Fibroblast of skin of right quadriceps (primary cell): Measurements from ENCODE around the gene SLX4.

Experiments used
- DNase-seq: peaks from one replicate; pipeline ENCODE4 v3.0.0-alpha.2; 2013

Gene SLX4

DNA sequence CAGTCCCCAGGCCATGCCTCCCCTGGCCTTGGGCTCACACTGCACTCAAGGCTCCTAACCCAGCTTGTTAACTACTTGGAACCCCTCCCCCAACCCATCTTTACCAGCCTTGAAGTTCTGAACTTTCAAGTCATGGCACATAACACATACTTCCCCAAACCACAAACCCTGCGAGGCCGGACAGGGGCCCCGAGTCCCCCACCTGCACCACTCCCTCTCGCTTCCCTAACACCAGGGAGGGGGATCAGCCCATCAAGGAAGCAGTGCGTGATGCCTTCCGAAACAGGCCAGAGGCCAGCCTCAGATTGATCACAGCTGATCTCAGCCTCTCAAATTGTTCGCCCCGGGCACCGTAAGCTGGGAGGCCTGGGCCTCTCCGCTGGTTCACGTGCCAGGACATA is 31.2 kb downstream of the SLX4 start:
- peak; percentile 22 for DNase-seq

DNA sequence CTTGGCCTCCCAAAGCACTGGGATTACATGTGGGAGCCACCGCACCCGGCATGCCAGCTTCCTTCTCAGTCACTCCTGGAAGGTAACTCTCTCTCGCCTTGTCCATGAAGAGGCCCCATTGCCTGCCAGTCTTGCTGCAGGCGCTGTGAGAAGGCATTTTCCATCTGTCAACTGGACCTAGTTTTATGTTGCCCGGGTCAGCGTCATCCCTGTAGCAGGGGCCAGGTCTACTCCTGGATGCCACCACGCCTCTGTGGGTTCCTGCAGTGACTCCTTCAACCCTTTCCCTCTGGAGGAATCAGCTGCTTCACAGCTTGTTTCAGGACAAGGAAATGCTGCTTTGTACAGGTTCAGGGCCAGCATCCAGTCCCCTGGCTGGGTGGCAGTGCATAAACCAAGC is 31.6 kb downstream of the SLX4 start:
- no peak for DNase-seq

DNA sequence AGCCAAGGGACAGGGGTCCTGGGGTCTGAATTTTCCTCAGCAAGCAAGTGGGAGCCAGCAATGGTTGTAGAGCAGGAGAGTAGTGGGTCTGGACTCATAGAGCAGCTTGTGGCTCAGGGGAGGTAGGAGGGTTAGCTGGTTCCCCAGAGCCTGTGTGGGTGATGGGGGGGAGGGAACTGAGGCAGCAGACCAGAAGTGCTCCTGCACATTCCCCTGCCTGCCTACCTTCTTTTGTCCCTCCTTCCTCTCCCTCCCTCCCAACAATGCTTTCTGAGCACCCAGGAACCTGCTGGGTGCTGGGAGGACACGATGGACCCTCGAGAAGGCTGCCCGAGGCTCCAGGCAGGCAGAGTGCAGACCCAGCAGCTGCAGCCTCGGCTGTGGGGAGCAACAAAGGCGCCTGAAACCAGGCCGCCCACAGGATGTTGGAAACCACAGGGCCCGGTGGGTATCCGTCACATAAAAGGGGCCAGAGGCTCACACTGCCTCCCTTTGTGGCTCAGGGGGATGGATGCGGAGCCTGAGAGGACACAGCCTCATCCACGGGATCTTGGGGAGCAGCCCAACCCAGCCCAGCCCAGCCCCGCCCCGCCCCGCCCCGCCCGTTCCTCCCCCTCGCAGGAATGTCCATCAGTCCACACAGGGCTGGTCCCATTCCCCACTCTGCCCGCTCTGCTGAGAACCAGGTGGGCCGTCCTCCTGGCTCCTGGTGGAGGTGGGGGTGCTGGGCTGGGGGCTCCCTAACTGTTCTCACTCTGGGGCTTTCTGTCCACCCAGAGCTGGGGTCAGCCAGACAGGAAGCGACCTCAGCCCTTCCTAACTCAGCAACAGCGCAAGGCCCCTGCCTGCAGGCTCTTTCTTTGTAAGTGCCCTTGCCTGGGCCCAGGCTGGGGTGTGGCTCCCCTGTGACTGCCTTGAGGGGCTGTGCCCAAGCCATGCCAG is 32.5 kb downstream of the SLX4 start:
- no peak for DNase-seq

DNA sequence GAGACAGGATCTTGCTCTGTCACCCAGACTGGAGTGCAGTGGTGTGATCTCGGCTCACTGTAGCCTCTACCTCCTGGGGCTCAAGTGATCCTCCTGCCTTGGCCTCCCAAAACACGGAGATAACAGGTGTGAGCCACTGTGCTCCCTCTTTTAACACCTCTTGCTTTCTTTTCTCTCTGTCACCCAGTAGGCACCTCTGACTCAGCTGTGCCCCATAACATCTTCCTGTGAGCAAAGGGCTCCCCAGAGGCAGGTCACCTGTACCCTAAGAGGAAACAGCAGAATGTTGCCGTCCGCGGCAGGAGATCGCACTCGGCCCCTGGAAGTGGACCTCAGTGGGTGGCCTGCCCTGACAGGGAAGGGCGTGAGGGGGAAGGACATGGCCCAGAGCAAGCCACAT is 33.3 kb downstream of the SLX4 start:
- no peak for DNase-seq

DNA sequence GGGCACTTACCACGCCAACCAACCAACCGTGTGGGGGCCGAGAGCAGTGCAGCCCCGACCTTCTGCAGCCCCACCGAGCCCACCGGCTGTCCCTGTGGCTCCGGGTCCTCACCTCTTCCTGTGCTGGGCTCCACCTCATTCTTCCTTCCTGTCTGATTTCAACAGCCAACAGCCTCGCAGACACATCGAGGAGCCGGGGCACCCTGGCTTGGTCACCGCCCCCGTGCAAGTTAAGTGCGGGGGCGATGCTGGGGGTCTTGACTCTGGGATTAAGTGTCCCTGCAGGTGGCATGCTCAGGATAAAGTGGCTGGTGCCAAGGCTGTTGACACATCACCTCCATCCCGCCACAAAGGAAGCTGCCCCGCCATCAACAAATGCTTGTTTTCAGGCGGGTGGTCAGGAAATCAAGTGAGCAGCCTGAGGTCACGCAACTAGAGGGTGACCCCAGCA is 34.1 kb downstream of the SLX4 start, which contains the start of gene NLRC3:
Gene NLRC3 (minus strand): TSS at position 102 of the 451 bp plus-strand sequence. CDS start 12,367 bp downstream, outside the sequence.
- no peak for DNase-seq

DNA sequence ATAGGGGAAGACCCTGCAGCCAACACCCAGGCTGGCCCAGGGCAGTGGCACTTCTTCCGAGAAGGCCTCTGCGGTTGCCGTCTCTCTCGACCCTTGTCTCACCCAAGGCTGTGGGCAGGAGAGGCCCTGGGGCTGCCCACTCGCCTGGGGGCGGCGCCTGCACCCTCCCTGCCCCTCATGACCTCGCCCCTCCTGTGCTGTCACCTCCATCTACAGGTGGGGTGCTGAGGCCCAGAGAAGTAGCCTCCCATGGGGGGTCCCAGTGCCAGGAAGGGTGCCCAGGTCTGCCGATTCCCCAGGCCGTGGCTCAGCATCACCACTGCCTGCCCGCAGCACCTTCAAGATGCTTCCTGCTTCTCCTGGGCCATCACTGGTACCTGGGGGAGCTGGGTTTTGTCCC is 35.2 kb downstream of the SLX4 start:
- no peak for DNase-seq

DNA sequence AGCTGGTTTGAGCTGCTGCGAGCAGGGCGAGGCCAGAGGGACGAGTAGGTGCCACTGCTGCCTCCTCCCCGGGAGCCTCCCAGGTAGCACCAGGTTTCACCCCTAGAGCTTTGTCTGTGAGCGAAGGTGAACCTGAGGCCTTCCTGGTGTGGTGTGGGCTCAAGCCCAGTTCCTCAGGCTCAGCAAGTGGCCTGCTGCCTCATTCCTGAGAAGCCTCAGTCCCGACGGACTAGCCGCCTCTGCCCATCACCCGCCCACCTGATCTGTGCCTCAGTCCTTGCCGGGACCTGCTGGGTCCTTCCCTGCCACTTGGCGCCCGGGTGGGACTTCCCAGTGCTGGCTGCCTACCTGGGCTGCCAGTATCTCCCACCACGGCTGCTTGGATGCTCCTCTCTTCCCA is 35.9 kb downstream of the SLX4 start:
- DNase-seq = no peak

DNA sequence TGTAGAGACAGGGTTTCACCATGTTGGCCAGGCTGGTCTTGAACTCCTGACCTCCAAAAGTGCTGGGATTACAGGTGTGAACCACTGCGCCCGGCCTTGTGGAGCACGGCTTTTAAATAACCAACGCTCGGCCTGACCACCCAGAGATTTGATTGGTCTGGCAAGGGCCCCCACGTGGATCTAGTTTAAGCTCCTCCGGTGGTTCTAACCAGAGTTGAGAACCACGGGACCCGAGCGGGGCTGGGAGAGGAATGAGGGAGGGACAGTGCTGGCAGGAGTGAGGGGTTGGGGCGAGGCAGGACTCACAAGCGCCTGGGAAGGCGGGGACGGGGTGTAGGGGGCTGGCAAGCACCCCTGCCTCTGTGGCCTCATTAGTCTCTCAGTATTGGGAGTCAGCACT is 37.2 kb downstream of the SLX4 start:
- no peak for DNase-seq

DNA sequence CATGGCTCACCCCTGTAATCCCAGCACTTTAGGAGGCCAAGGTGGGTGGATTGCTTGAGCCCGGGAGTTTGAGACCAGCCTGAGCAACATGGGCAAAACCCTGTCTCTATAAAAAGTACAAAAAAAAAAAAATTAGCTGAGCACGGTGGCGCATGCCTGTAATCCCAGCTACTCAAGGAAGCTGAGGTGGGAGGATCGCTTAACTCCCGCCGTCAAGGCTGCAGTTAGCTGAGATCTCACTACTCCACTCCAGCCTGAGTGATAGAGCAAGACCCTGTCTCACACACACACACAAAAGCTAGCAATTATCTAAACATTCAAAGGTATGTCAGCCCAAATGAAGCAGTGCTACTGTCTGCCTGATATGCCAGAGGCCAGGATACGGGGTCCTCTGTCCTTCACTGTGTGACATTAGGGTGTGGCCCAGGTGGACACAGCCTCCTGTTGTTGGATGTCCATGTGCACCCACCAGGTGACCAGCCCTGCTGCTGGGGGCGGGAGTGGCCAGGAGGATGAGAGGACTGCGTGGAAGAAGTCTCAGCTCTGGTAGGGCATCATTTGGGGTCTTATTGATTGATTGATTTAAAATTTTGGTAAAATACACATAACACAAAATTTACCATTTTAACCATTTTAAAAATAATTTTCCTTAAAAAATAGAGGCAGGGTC is 38.1 kb downstream of the SLX4 start:
- no peak for DNase-seq

DNA sequence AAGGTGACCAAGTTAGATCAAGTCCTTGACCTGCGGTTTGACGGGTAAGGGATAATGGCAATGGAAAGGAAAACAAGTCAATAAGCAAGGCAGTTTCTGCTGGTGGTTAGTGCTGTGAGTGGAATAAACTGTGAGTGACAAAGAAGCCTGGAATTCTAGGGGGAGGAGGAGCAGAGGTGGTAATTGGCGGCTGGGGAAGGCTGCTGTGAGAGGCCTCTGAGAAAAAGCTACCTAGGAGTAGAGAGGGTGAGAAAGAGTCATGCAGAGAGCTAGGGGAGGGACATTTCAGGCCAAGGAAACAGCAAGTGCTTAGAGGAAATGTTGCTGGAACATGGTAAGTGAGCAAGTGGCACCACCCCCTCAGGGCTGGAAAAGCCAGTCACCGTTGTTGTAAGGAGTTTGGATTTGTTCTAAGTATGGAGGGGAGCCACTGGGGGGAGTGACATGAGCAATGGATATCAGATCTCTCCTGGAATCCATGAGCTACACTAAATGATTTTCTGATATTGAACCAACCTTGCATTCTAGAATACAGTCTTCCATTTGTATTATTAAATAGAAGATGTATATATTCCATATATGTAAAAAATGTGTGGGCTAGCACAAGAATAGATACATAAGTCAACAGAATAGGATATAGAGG is 40.9 kb downstream of the SLX4 start:
- no peak for DNase-seq

DNA sequence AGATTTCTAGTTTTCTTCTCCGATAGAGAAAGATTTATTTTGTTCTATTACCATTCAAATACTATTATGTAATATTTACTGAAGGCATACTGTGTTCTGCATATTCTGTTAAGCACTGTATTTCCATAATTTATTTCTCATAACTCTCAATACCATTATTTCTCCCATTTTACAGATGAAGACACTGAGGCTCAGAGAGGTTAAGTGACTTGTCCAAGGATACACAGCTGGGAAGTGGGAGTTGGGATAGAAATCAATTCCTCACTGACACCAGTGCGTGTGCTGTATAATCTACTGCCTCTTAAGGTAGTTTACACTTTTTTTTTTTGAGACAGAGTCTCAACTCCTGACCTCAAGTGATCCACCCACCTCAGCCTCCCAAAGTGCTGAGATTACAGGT is 41.6 kb downstream of the SLX4 start:
- DNase-seq = no peak

DNA sequence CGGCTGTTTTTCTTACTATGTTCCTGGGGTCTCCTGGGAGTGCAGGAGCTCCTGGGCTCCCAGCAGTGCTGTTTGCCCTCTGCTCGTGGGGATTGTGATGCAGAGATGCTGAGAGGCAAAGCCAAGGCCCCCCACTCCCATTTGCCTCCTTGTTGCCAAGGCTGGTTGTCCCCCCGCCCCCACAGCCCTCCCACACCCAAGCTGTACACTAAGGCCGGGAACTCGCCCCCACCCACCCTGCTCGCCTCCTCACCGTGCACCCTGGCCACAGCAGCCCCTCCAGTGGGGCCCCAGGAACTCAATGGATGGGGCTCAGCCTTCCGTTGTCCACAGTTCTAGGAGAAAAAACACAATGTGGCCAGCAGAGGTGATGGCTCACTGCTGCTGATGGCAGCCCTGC is 44.4 kb downstream of the SLX4 start:
- no peak for DNase-seq

DNA sequence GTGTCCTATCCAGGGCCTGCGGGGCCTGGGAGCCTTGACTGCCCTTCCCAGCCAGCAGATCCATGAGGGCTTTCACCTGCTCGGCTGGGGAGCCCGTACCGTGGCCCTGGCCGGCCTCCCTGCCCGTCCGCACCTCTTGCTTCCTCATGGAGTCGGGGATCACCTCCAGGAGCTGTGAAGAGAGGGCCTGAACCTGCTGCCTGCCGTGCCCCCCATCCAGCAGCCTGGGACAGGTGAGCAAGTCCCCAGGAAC is 46.6 kb downstream of the SLX4 start:
- no peak for DNase-seq

DNA sequence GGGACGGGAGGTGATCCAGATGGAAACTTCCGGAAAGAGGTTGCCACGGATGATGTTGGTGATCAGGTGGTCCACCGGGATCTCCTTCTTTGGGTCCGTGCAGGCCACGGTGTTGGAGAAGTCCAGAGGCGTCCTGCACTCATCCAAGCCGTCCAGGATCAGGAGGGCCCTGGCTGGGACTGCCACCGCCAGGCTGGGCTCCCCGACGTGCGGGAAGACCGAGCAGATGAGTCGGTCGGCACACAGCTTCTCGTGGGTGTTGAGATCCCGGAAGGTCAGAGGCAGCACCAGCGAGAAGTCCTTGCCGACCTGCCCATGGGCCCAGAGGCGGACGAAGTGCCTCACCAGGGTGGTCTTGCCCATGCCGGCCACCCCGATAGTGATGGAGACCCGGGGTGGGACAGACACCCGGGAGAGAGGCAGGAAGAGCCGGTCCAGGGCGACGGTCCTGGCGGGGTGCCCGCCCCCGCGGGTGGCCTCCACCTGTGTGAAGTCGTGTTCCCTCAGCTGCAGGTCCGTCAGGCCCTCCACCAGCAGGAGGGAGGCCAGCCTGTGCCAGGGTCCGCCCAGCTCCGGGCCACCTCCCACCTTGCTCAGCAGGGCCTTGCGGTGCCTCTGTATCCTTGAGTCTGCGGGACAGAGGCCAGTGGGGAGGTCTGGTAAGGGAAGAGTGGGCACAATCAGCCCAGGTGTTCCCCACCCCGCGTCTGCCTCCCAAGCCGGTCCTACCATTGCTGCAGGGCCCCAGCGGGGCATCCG is 47.1 kb downstream of the SLX4 start:
- DNase-seq = no peak

DNA sequence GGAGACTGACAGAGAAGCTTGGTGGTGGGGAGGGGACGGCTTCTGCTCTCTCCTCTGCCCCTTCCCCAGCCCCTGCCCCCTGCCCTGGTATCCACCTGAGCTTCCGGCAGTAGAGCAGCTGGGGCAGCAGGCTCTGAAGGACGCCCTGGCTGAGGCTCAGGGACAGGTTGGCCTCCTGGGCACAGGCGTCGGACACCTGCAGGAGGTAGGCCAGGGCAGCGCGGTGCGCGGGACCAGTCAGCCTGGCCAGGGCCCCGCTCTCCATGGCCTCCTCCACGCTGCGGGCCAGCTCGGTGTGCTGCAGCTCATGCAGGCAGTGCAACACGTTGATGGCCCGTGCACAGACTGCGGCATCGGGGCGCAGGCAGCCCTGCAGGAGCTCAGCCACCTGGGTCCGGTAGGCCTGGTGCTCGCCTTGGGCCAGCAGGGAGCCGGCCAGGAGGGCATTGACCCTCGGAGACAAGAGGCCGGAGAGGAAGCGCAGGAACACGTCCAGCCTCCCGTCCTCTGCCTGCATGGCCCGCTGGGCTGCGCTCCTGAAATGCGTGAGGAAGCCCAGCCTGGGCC is 48.4 kb downstream of the SLX4 start:
- DNase-seq = no peak

DNA sequence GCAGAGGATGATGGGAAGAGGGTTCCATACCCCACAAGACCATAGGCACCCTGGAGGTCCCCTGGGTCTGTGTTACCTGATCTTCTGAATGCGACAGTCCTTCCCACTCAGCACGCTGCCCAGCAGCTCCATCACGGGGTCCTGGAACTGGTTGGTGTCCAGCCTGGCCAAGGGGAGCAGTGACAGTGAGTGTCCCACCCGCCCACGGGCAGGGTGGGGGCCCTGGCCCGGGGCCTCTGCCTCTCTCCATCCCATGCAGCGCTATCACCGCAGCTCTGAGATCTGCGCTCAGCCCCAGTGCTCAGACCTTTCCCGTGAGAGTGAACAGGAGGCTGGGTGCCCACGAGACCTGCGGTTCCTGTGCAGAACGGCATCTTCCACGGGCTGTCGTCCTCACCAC is 49.8 kb downstream of the SLX4 start:
- DNase-seq = no peak

DNA sequence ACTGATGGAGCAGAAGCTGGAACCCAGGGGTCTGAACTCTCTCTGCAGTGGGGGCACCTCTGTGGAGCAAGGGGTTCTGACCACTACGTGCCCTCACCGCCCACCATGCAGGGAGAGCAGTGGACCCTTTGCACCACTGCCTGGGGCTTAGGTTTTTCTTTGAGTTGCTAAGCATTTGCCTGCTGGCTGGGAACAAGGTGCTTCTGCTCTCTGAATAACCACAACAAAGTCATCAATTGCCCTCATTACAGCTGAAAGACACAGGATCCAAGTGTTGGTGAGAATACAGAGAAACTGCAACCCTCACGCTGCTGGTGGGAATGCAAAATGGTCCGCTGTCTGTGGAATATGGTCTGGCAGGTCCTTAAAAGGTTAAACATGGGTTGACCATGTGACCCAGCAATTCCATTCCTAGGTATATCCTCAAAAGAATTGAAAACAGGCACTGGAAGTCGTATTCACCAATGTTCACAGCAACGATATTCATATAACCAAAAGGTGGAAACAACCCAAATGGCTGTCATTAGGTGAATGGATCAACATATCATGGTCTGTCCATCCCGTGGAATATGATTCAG is 57.0 kb downstream of the SLX4 start:
- no peak for DNase-seq

DNA sequence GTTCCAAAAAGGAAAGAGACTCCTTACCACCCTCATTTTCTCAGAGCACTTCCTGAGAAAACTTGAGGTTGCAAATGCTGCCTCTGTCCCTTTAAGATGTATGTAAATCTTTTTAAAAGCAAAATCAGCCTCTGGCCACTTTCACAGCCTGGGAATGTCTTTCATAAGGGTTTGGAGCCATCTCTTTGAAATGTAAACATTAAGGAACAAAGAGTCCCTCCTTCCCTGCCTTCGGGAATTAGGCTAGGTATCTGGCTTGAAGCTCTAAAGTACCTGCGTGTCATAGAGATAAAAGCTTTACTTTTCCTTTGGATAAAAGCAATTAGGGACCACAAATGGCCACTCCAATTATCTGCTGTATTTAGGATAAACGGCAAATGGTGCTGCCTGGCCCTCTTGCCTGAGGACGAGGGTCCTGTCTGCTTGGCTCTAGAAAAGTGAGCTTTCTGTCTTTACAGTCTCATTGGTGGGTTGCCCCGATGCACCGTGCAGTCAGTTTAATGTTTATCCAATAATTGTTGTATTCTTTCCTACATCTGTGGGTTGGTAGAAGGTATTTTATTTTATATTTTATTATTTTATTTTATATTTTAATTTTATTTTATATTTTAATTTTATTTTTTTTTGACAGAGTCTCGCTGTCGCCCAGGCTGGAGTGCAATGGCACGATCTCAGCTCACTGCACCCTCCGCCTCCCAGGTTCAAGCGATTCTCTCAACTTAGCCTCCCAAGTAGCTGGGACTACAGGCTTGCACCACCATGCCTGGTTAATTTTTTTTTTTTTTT is 58.1 kb downstream of the SLX4 start:
- no peak for DNase-seq

DNA sequence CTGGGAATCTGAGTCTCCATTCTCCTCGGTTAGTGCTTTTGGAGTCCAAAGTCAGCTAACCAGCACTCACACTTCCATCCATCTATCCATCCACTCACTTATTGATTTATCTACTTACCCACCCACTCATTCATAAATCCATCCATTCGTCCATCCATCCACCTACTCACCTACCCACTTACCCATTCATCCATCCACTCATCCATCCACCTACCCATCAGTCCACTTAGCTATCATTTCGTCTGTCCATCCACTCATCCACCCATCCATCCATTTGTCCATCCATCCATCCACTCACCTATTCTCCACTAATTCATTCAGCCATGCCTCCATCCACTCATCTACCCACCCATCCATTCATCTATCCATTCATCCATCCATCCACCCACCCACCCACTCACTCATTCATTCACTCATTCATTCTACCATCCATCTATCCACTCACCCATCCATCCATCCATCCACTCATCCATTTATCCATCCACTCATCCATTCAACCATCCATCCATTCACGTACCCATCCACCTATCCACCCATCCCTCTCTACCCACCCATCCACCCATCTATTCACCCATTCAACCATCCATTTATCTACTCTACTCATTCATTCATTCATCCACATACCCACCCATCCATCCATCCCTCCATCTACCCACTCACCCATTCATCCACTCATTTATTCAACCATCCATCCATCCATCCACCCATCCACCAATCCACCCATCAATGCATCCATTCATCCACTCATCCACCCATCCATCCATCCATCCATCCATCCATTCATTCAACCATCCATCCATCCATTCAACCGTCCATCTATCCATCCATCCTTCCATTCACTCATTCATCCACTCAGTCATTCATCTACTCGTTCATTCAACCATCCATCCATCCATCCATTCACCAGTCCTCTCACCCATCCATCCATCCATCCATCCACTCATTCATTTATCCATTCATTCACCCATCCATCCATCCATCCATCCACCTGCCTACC is 60.3 kb downstream of the SLX4 start:
- DNase-seq = no peak

DNA sequence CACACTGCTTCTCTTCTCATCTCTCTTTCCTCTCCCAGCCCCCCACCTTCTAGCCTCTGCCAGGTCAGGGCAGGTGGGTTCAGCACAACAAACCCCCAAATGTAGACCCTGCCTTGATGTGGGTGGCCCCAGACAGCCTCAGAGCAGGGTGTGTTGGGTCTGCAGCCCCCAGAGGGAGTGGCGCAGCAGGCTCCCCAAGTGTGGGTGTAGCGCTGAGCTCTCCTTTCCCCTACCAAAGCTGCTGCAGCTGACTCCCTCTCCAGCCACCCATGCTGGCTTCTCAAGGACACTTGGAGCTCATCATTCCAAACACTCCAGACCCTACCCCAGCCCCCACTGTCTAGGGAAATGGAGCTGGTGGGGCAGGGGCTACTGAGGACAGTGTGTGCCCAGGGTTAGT is 61.5 kb downstream of the SLX4 start:
- DNase-seq = no peak
